NCI-H1417 (cell line): ENCODE data around the gene COL5A1.
A peak's percentile ranks its signal among the peaks of the same experiment; 100 is the strongest.
"Not testable (repeated sequence)": the region's sequence is repeated elsewhere in the genome, so short reads cannot be mapped to it uniquely, and the experiment has no call there.

Experiments
- DNase-seq, 3 experiments: peaks; one replicate each; lab custom pipeline; 2025; lab: John Stamatoyannopoulos, UW

The COL5A1 gene

GRCh38 chr9:134690946-134691694 is 49.5 kb downstream of the COL5A1 start:
- DNase-seq = peak in 2 of 3 experiments; percentile 8 to 49

- DNase-seq = no peak
These were observed 50.3 kb downstream of the COL5A1 start for GRCh38 chr9:134691695-134692572.

- DNase-seq = no peak
These were observed 50.9 kb downstream of the COL5A1 start for GRCh38 chr9:134692573-134692860.

GRCh38 chr9:134693011-134693410 is 51.4 kb downstream of the COL5A1 start:
- DNase-seq = peak in 1 of 3 experiments; percentile 7

GRCh38 chr9:134693641-134694367 is 52.2 kb downstream of the COL5A1 start:
- no peak for DNase-seq

- no peak for DNase-seq
These were observed 52.7 kb downstream of the COL5A1 start for GRCh38 chr9:134694368-134694665.

GRCh38 chr9:134694714-134695113 is 53.1 kb downstream of the COL5A1 start:
- DNase-seq = no peak

GRCh38 chr9:134695144-134695543 is 53.5 kb downstream of the COL5A1 start:
- no peak for DNase-seq

- DNase-seq = no peak
These were observed 54.8 kb downstream of the COL5A1 start for GRCh38 chr9:134696433-134696832.

- DNase-seq = no peak
These were observed 56.5 kb downstream of the COL5A1 start for GRCh38 chr9:134698111-134698510.

- DNase-seq = peak; percentile 1 to 56 (median 5)
These were observed 57.2 kb downstream of the COL5A1 start for GRCh38 chr9:134698587-134699342.

- no peak for DNase-seq
These were observed 57.7 kb downstream of the COL5A1 start for GRCh38 chr9:134699343-134699740.

GRCh38 chr9:134700636-134701350 is 59.2 kb downstream of the COL5A1 start:
- DNase-seq = no peak

- DNase-seq = no peak
These were observed 60.1 kb downstream of the COL5A1 start for GRCh38 chr9:134701581-134702259.

GRCh38 chr9:134702291-134702690 is 60.7 kb downstream of the COL5A1 start:
- no peak for DNase-seq

GRCh38 chr9:134703730-134704114 is 62.1 kb downstream of the COL5A1 start:
- not testable (repeated sequence) for DNase-seq

GRCh38 chr9:134704498-134704897 is 62.9 kb downstream of the COL5A1 start:
- DNase-seq = no peak

GRCh38 chr9:134705786-134706185 is 64.2 kb downstream of the COL5A1 start:
- no peak for DNase-seq

GRCh38 chr9:134706522-134706921 is 64.9 kb downstream of the COL5A1 start:
- DNase-seq = no peak

GRCh38 chr9:134707031-134707680 is 65.6 kb downstream of the COL5A1 start:
- DNase-seq = peak; percentile 22 to 64 (median 23)
